ENCODE data around the gene GNAZ. TPM values are rescaled to one million over a fixed set of nuclear protein-coding genes. Genes with fewer than 3 reads are reported as not detected.

GNAZ gene
- total RNA-seq, 1 experiment from 2014 or later, result 5.0 TPM

GRCh38 chr22:23164091-23164490, 93.8 kb downstream of the GNAZ start:
- H2BK120ac ChIP-seq (ENCODE audit: low read depth, low read length, poor library complexity, severe bottlenecking), result no peak overlapping the region
- Mint-ChIP-seq H3K4me3 (no peak overlapping the region), H3K27ac (no peak overlapping the region), H3K27me3 (ENCODE audit: low read depth) (peaks cover 12% of the 10 kb centered on the region), H3K9me3 (no peaks in the 10 kb centered on the region), H3K4me1 (peaks cover 7 to 31% of the 10 kb centered on the region in 2 experiments), H3K36me3 (ENCODE audit: insufficient read depth in 1 of 3, low read depth in 3 of 3) (no peaks in the 10 kb centered on the region; a peak in 1 of 7 replicates)
- no peak overlapping the region for H2BK12ac ChIP-seq (ENCODE audit: insufficient read length, low read depth, low read length)
- no peak overlapping the region for H3K9ac ChIP-seq (ENCODE audit: extremely low read depth, insufficient read length, low read length)
- H3K14ac ChIP-seq (ENCODE audit: insufficient read depth, low read length), result no peak overlapping the region
- H4K91ac ChIP-seq (ENCODE audit: insufficient read length, low read depth, low read length), result no peak overlapping the region
- no peaks in the 10 kb centered on the region for H3K79me1 ChIP-seq (ENCODE audit: insufficient read depth, low read depth, low read length, poor library complexity, severe bottlenecking)
- no peak overlapping the region for H3K23ac ChIP-seq (ENCODE audit: insufficient read length, low read depth, low read length)
- no peak overlapping the region for H3T11ph ChIP-seq (ENCODE audit: low read length)
- no peak overlapping the region for H3K4me2 ChIP-seq (ENCODE audit: insufficient read depth, insufficient read length, low read length)
- no peaks in the 10 kb centered on the region for H3K79me2 ChIP-seq (ENCODE audit: insufficient read depth, low read length)
- no peak overlapping the region for H2AK5ac ChIP-seq (ENCODE audit: insufficient read length, low read length)
- no peak for DNase-seq
- H4K20me1 ChIP-seq (ENCODE audit: control insufficient read depth, insufficient read depth, insufficient read length), result no peaks in the 10 kb centered on the region
- no peak overlapping the region for H3K27ac ChIP-seq (ENCODE audit: insufficient read length, low read depth, low read length)
- no peak overlapping the region for H4K5ac ChIP-seq (ENCODE audit: insufficient read length, low read depth, low read length)
- no peaks in the 10 kb centered on the region for H3K23me2 ChIP-seq (ENCODE audit: insufficient read length, low read depth, low read length, poor library complexity, severe bottlenecking)
- no peak for TF ChIP-seq CTCF (conservative IDR thresholded peaks at IDR 0.05)
- no peak overlapping the region for H4K8ac ChIP-seq (replicated peaks; ENCODE audit: insufficient read length, low read depth, low read length)
- H3K9me3 ChIP-seq (ENCODE audit: control insufficient read depth, low read depth, low read length), result no peaks in the 10 kb centered on the region
- H2BK5ac ChIP-seq (ENCODE audit: insufficient read length, low read length), result no peak overlapping the region
- H3K4me1 ChIP-seq (ENCODE audit: insufficient read depth, low read length), result no peaks in the 10 kb centered on the region; the same call in 1 of the 2 replicates
- H2AFZ ChIP-seq (ENCODE audit: low read length), result no peak overlapping the region
- H3K27me3 ChIP-seq (ENCODE audit: insufficient read depth, low read length), result no peaks in the 10 kb centered on the region
- H2BK20ac ChIP-seq (ENCODE audit: low read depth, low read length, poor library complexity, severe bottlenecking), result no peak overlapping the region
- H3K4ac ChIP-seq (ENCODE audit: low read depth, low read length), result no peak overlapping the region
- no peak overlapping the region for H3K56ac ChIP-seq (ENCODE audit: insufficient read length, low read depth, low read length)
- no peak overlapping the region for H2BK15ac ChIP-seq (ENCODE audit: low read depth, low read length)
- WGBS (ENCODE audit: extremely low coverage, insufficient read length, low lambda C conversion rate), result no CpG with 5 or more reads among the region's 11 CpGs
- no peak overlapping the region for H3K18ac ChIP-seq (ENCODE audit: insufficient read length, low read depth, low read length)
